Measurements from ENCODE around the gene HYOU1. TPM values are rescaled to one million over a fixed set of nuclear protein-coding genes. Genes with fewer than 3 reads are reported as not detected.

Gene HYOU1
- total and polyA plus RNA-seq, 2 of the 8 experiments (the other 6 are each of a cell fraction or from before 2014, with no cell fraction given): 239 to 295 TPM

GRCh38 chr11:119019996-119020395, 37.0 kb downstream of the HYOU1 start:
- H3K4ac ChIP-seq (replicated peaks; ENCODE audit: insufficient read length, low read depth, low read length): no peak overlapping the region
- H3K27ac ChIP-seq (ENCODE audit: low read depth, low read length): no peak overlapping the region
- H3K9me3 ChIP-seq (ENCODE audit: insufficient read depth in 2 of 2, low read depth in 1 of 2, low read length in 1 of 2): no peaks in the 10 kb centered on the region
- H3K9ac ChIP-seq (replicated peaks in 1 of 4; ENCODE audit: extremely low read depth in 1 of 4, low read depth in 3 of 4, low read length in 3 of 4): no peak overlapping the region
- no peak overlapping the region for H4K91ac ChIP-seq (replicated peaks; ENCODE audit: insufficient read length, low read length)
- ChIA-PET POLR2A (ENCODE audit: partially characterized antibody) (interaction anchor here (1.1 to 18.5 kb wide), 11 partner anchors 7 to 402 kb away, joined by 3 to 264 read pairs (median 6); partner anchors contain the start of genes CENATAC, DDX6, DPAGT1 and HMBS), CTCF (ENCODE audit: partially characterized antibody) (interaction anchor here (0.7 to 3.0 kb wide), 5 partner anchors 10 to 132 kb away, joined by 3 to 12 read pairs (median 3); partner anchors contain the start of genes C2CD2L and SLC37A4)
- peaks cover 0 to 10% of the 10 kb centered on the region in 2 experiments for H4K20me1 ChIP-seq (replicated peaks in 1 of 2; ENCODE audit: control insufficient read depth in 1 of 2, insufficient read depth in 2 of 2, low read length in 2 of 2)
- H2BK20ac ChIP-seq (ENCODE audit: low read length): no peak overlapping the region
- no peak overlapping the region for H2BK15ac ChIP-seq (ENCODE audit: low read length)
- no peak overlapping the region for H3K23ac ChIP-seq (ENCODE audit: insufficient read length)
- peak overlapping the region; percentile 15 for H4K5ac ChIP-seq (ENCODE audit: insufficient read length, low read depth, low read length)
- H4K8ac ChIP-seq (ENCODE audit: extremely low read depth, insufficient read depth, low read length): no peak overlapping the region
- no peak overlapping the region for H2AFZ ChIP-seq (ENCODE audit: low read length)
- peaks cover 5% of the 10 kb centered on the region for H3K79me1 ChIP-seq (ENCODE audit: low read depth, low read length)
- no peaks in the 10 kb centered on the region for H3K27me3 ChIP-seq (replicated peaks in 1 of 4; ENCODE audit: control insufficient read depth in 3 of 4, extremely low read depth in 1 of 4, insufficient read depth in 3 of 4, low read length in 3 of 4)
- FAIRE-seq: no peak
- no peak for DNase-seq (ENCODE audit: low read depth in 1 of 2, low spot score in 2 of 2)
- no peak overlapping the region for H3K18ac ChIP-seq (ENCODE audit: extremely low read depth, low read length)
- no peak overlapping the region for H3K14ac ChIP-seq (ENCODE audit: insufficient read length)
- H3K4me3 ChIP-seq (ENCODE audit: extremely low read depth in 1 of 4, insufficient read depth in 2 of 4, low read depth in 3 of 4, low read length in 4 of 4): peak overlapping the region in 3 of 4 experiments; percentile 94 to 99 (median 96); a peak in 4 of 8 replicates
- 77% methylated on average over 2 of the region's 2 CpGs; no CpG with 5 or more reads in 1 of the 2 experiments for WGBS, 2 experiments (ENCODE audit: extremely low coverage in 1 of 2, insufficient coverage in 1 of 2, insufficient read length in 1 of 2, insufficient replicate concordance in 2 of 2, low coverage in 1 of 2, low lambda C conversion rate in 2 of 2, missing lambda C conversion rate in 1 of 2)
- no peak overlapping the region for H2BK5ac ChIP-seq (ENCODE audit: low read depth, low read length)
- peak overlapping the region; percentile 48 to 75 for H3K4me2 ChIP-seq (ENCODE audit: insufficient read depth in 1 of 2, low read depth in 2 of 2, low read length in 2 of 2)
- H3K4me1 ChIP-seq (replicated peaks in 1 of 4; ENCODE audit: control insufficient read depth in 3 of 4, insufficient read depth in 4 of 4, low read length in 3 of 4): peaks cover 0 to 9% (median 2%) of the 10 kb centered on the region in 4 experiments; a peak in 4 of 7 replicates
- H3K36me3 ChIP-seq (ENCODE audit: control insufficient read depth in 2 of 4, insufficient read depth in 4 of 4, low read length in 3 of 4): peaks cover 24 to 57% (median 44%) of the 10 kb centered on the region in 4 experiments
- H3K23me2 ChIP-seq (ENCODE audit: low read depth, low read length): no peaks in the 10 kb centered on the region; the same call in 1 of the 2 replicates
- no peak overlapping the region for H2AK5ac ChIP-seq (ENCODE audit: low read depth, low read length)
- H2BK12ac ChIP-seq (ENCODE audit: low read depth, low read length): no peak overlapping the region
- H3K79me2 ChIP-seq (ENCODE audit: control insufficient read depth in 1 of 2, insufficient read depth in 2 of 2, low read length in 2 of 2): peaks cover 15 to 52% of the 10 kb centered on the region in 2 experiments; a peak in 3 of 4 replicates
- no peak overlapping the region for H2BK120ac ChIP-seq (replicated peaks; ENCODE audit: low read depth, low read length)
- H3K56ac ChIP-seq (replicated peaks; ENCODE audit: insufficient read length, low read depth, low read length): no peak overlapping the region
- TF ChIP-seq POLR2AphosphoS5 (IDR thresholded peaks at IDR 0.05; ENCODE audit: low read depth, low read length) (no peak), TAF7 (optimal IDR thresholded peaks at IDR 0.05; ENCODE audit: borderline replicate concordance, low read depth, low read length) (no peak), ATF2 (IDR thresholded peaks at IDR 0.05; ENCODE audit: low read length) (no peak), HDAC6 (IDR thresholded peaks at IDR 0.05; ENCODE audit: low read depth, low read length) (no peak), SUZ12 (IDR thresholded peaks at IDR 0.05; ENCODE audit: low read length) (no peak), EGR1 (IDR thresholded peaks at IDR 0.05; ENCODE audit: borderline replicate concordance, low read depth, low read length) (no peak), HDAC2 (IDR thresholded peaks at IDR 0.05; ENCODE audit: borderline replicate concordance in 1 of 2, low read depth in 2 of 2, low read length in 2 of 2) (no peak), SP2 (IDR thresholded peaks at IDR 0.05; ENCODE audit: low read length) (no peak)
- TF ChIP-seq, protein P1, sequence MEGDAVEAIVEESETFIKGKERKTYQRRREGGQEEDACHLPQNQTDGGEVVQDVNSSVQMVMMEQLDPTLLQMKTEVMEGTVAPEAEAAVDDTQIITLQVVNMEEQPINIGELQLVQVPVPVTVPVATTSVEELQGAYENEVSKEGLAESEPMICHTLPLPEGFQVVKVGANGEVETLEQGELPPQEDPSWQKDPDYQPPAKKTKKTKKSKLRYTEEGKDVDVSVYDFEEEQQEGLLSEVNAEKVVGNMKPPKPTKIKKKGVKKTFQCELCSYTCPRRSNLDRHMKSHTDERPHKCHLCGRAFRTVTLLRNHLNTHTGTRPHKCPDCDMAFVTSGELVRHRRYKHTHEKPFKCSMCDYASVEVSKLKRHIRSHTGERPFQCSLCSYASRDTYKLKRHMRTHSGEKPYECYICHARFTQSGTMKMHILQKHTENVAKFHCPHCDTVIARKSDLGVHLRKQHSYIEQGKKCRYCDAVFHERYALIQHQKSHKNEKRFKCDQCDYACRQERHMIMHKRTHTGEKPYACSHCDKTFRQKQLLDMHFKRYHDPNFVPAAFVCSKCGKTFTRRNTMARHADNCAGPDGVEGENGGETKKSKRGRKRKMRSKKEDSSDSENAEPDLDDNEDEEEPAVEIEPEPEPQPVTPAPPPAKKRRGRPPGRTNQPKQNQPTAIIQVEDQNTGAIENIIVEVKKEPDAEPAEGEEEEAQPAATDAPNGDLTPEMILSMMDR (IDR thresholded peaks at IDR 0.05; ENCODE audit: control extremely low read depth in 1 of 3, insufficient read depth in 1 of 3, low read depth in 1 of 3, low read length in 3 of 3): no peak

Measured in H1 (cell line).